Spleen (tissue), 11 donors: ENCODE results near the gene PDGFRA. TPM values are rescaled to one million over a fixed set of nuclear protein-coding genes. Genes with fewer than 3 reads are reported as not detected.
"Not testable (repeated sequence)": the region's sequence is repeated elsewhere in the genome, so short reads cannot be mapped to it uniquely, and the experiment has no call there.

Experiments used
- DNase-seq: peaks from one replicate; pipeline ENCODE4 v3.0.0-alpha.2; 2020
- H3K27ac ChIP-seq, 8 donors: fragments of 200-600 bp; sonication (generic) in 7 of 8; 1 replicate in 4 of 8; 2 replicates in 4 of 8; pipeline versions ENCODE4 v1.5.0 to v1.8.0; 2016 to 2021; ENCODE audit warnings: inconsistent platforms in 4 of 8, mild to moderate bottlenecking in 4 of 8, moderate library complexity in 1 of 8
- H3K27me3 ChIP-seq, 7 donors: fragments of 200-600 bp; sonication (generic) in 6 of 7; replicated peaks in 1 of 7; 1 replicate in 4 of 7; 2 replicates in 3 of 7; pipeline versions ENCODE4 v1.5.0 to v1.8.0; 2016 to 2021; ENCODE audit warnings: inconsistent platforms in 3 of 7, mild to moderate bottlenecking in 1 of 7
- H3K36me3 ChIP-seq, 6 donors: fragments of 200-600 bp; sonication (generic) in 5 of 6; 1 replicate in 4 of 6; 2 replicates in 2 of 6; pipeline versions ENCODE4 v1.5.0 to v1.8.0; 2016 to 2021; ENCODE audit warnings: inconsistent platforms in 2 of 6
- H3K4me1 ChIP-seq, 6 donors: fragments of 200-600 bp; sonication (generic) in 5 of 6; 1 replicate in 3 of 6; 2 replicates in 3 of 6; pipeline versions ENCODE4 v1.5.0 to v1.8.0; 2016 to 2021; ENCODE audit warnings: inconsistent platforms in 3 of 6
- H3K4me3 ChIP-seq, 8 donors: fragments of 200-600 bp; sonication (generic) in 7 of 8; 1 replicate in 4 of 8; 2 replicates in 4 of 8; pipeline versions ENCODE4 v1.5.0 to v1.8.0; 2016 to 2021; ENCODE audit warnings: inconsistent platforms in 4 of 8, mild to moderate bottlenecking in 4 of 8, moderate library complexity in 2 of 8
- H3K9me3 ChIP-seq, 8 donors: fragments of 200-600 bp; sonication (generic) in 7 of 8; 1 replicate in 4 of 8; 2 replicates in 4 of 8; pipeline versions ENCODE4 v1.5.0 to v1.8.0; 2016 to 2021; ENCODE audit warnings: inconsistent platforms in 4 of 8
- CTCF ChIP-seq, 11 experiments: fragments of 200-600 bp in 7 of 11; fragments of 450-650 bp in 4 of 11; sonication (generic) in 4 of 11; IDR thresholded peaks in 8 of 11; conservative IDR thresholded peaks in 3 of 11; 1 replicate in 7 of 11; 2 replicates in 4 of 11; pipeline versions ENCODE4 v1.4.0 to v1.8.0; 2016 to 2021; ENCODE audit warnings: antibody characterized with exemption in 11 of 11, inconsistent platforms in 4 of 11, mild to moderate bottlenecking in 1 of 11
- POLR2A ChIP-seq, 3 donors: fragments of 450-650 bp; IDR thresholded peaks; one replicate each; pipeline ENCODE4 v1.5.1; 2017; ENCODE audit warnings: antibody characterized with exemption in 3 of 3, mild to moderate bottlenecking in 1 of 3
- POLR2AphosphoS5 ChIP-seq, 3 donors: sonication (generic); formaldehyde crosslinking; IDR thresholded peaks; one replicate each; pipeline ENCODE4 v1.5.1; 2017; ENCODE audit warnings: antibody characterized with exemption in 3 of 3
- WGBS, 5 donors: extraction: QIAGEN DNeasy Blood & Tissue Kit in 3 of 5; methylation state at CpG; one replicate each; pipeline versions ENCODE4 v1.1.5 to v1.1.7; 2013 to 2018; 5-methylcytosine and 5-hydroxymethylcytosine counted together
- intact Hi-C: fragments of 100-400 bp; cut with DNase I; formaldehyde crosslinking; loops from one replicate; pipeline ENCODE4 v1.15.0; 2023; ENCODE audit warnings: low total_unique reads
- polyA plus RNA-seq, 3 donors: library from polyadenylated mRNA; stranded (reverse); fragments of 200-250 nt; gene quantifications; one replicate each; pipeline ENCODE4 v1.2.1, GENCODE V29; 2013
- total RNA-seq, 7 donors: library from RNA; depleted of rRNA in 3 of 7; stranded (reverse); fragments of >200 nt in 3 of 7; fragmentation: NEBNext Ultra II Directional in 4 of 7; extraction: Animal tissue kit (Norgen Biotek cat#: 25700) in 4 of 7; gene quantifications; one replicate each; pipeline versions ENCODE4 v1.1.0 to v1.2.1, GENCODE V29; 2016 to 2021
- donor health status: healthy with polysubstance abuse.
- donor health status: DM: no; HTN: no; CAD: no; lungs with moderate emphysema.
- donor health status: DM: no; HTN: no; CAD: no.
- donor health status: Bipolar disorder and iron deficiency.
- donor health status: healthy.
- donor health status: DM: no; HTN: no; CAD: no.
- donor health status: DM: yes; HTN: yes; CAD: no.

Gene PDGFRA
- total and polyA plus RNA-seq, 10 donors, result 11.1 to 399 (median 172) TPM

GRCh38 chr4:54243541-54243940 lies 14.4 kb downstream of the PDGFRA start:
- intact Hi-C loops, H3K4me1 ChIP-seq, H3K4me3 ChIP-seq, H3K36me3 ChIP-seq, DNase-seq, H3K27ac ChIP-seq: not testable (repeated sequence)
- Histone ChIP-seq H3K9me3 (peaks cover 0 to 43% (median 21%) of the 10 kb centered on the region in 8 donors), H3K27me3 (peaks cover 0 to 14% (median 0%) of the 10 kb centered on the region in 7 donors)
- WGBS, 5 donors, result 92 to 98% (median 95%) methylated on average over 15 of the region's 15 CpGs
- peak in 2 of 3 donors; percentile 11 to 41 for TF ChIP-seq POLR2AphosphoS5 (IDR thresholded peaks at IDR 0.05)

- H3K27ac ChIP-seq, H3K4me3 ChIP-seq, H3K27me3 ChIP-seq, H3K36me3 ChIP-seq, DNase-seq, intact Hi-C loops: not testable (repeated sequence)
- H3K9me3 ChIP-seq, result peaks cover 0 to 44% (median 34%) of the 10 kb centered on the region in 8 donors
- WGBS, 5 donors, result 50 to 76% (median 62%) methylated on average over 1 of the region's 1 CpG
- peaks cover 0 to 12% (median 0%) of the 10 kb centered on the region in 6 donors for H3K4me1 ChIP-seq
Measured at GRCh38 chr4:54252312-54252711, 23.2 kb downstream of the PDGFRA start.

DNA sequence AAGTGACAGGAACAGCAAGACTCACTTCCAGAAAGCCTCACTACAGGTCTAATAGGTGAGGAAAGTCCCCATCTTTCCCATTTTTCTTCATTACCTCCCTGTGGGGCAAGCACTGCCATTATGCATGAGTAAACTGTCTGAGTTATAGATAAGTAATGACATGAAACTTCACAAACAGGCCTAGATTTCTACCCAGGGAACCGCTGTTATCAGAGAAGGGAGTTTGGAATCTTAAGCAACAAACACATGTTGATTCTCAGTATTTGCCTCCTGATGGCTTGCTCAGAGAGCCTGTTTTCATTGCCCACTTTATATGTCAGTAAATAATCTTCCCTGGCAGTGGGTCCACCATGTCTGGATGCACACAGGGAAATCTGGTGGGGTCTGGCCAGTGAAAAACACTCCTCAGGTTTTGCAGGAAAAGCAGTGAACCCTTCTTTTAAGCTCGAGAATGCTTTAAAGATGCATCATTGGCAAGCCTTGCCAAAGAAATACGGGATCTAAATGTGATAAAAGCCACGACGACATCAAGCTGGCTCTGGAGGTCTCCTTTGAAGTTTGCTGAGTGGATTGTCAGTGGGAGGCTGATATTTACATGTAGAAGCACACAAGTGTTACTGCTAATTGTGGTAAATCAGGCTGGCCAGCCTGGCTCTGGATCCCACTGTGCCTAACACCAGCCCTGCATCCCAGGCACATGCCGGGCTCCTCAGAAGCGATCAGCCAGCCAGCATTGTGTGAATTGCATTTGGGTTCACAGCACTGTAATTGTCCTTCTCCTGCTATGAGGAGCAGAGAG lies 25.2 kb downstream of the PDGFRA start:
- Histone ChIP-seq H3K9me3 (peaks cover 0 to 28% (median 25%) of the 10 kb centered on the region in 8 donors), H3K36me3 (no peaks in the 10 kb centered on the region), H3K4me1 (peaks cover 0 to 13% (median 0%) of the 10 kb centered on the region in 6 donors), H3K4me3 (no peak overlapping the region), H3K27ac (peak overlapping the region in 1 of 8 donors; percentile 3), H3K27me3 (no peaks in the 10 kb centered on the region)
- intact Hi-C loops, result no loop called here
- 68 to 91% (median 72%) methylated on average over 7 of the region's 7 CpGs for WGBS, 5 donors
- no peak for DNase-seq
- TF ChIP-seq POLR2AphosphoS5 (IDR thresholded peaks at IDR 0.05) (no peak), POLR2A (IDR thresholded peaks at IDR 0.05) (no peak), CTCF (IDR thresholded peaks at IDR 0.05 in 8 of 11, conservative IDR thresholded peaks at IDR 0.05 in 3 of 11) (no peak)

- peaks cover 0 to 13% (median 0%) of the 10 kb centered on the region in 6 donors for H3K4me1 ChIP-seq
- H3K9me3 ChIP-seq, result peaks cover 0 to 23% (median 20%) of the 10 kb centered on the region in 8 donors
- TF ChIP-seq POLR2AphosphoS5 (IDR thresholded peaks at IDR 0.05) (peak in 2 of 3 donors; percentile 24 to 47), POLR2A (IDR thresholded peaks at IDR 0.05) (no peak)
- intact Hi-C loops, result no loop called here
- 57 to 73% (median 68%) methylated on average over 4 of the region's 4 CpGs for WGBS, 5 donors
- no peaks in the 10 kb centered on the region for H3K36me3 ChIP-seq
- no peaks in the 10 kb centered on the region for H3K27me3 ChIP-seq
- DNase-seq, result no peak
- H3K27ac ChIP-seq, result no peak overlapping the region
- no peak overlapping the region for H3K4me3 ChIP-seq
Measured at GRCh38 chr4:54254915-54255246, 25.8 kb downstream of the PDGFRA start.

GRCh38 chr4:54255881-54256280 lies 26.8 kb downstream of the PDGFRA start:
- WGBS, 5 donors, result 86 to 92% (median 91%) methylated on average over 2 of the region's 2 CpGs
- Histone ChIP-seq H3K27ac (no peak overlapping the region), H3K9me3 (peaks cover 0 to 13% (median 10%) of the 10 kb centered on the region in 8 donors), H3K4me3 (no peak overlapping the region), H3K27me3 (no peaks in the 10 kb centered on the region), H3K36me3 (no peaks in the 10 kb centered on the region), H3K4me1 (peaks cover 0 to 13% (median 0%) of the 10 kb centered on the region in 6 donors)
- DNase-seq, result no peak
- TF ChIP-seq POLR2AphosphoS5 (IDR thresholded peaks at IDR 0.05) (no peak), CTCF (IDR thresholded peaks at IDR 0.05 in 8 of 11, conservative IDR thresholded peaks at IDR 0.05 in 3 of 11) (no peak), POLR2A (IDR thresholded peaks at IDR 0.05) (no peak)
- intact Hi-C loops, result no loop called here
